ENCODE measurements around the gene TBC1D22A. TPM values are rescaled to one million over a fixed set of nuclear protein-coding genes. Genes with fewer than 3 reads are reported as not detected.

TBC1D22A gene
- polyA plus RNA-seq, 4 donors: 17.7 to 26.4 (median 21.0) TPM

DNA sequence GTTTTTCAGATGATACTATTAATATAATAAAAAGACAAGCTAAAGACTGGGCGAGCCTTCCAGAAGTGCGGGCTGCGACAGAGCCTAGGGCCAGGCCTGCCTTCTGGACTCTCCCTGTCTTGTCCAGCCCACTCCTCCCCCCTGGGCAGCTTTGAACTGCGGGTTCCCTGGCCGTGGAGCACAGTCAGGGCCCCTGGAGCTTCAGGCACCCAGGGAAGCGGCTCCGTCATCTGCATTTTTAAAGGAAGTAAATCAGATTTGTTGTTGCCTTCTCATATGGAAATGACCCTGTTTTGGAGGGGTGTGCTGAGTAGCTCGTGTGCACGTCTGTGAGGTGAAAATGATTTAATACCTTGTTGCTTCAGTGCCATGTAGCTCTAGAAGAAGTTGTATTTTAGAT, 265.3 kb downstream of the TBC1D22A start:
- H3K9me3 ChIP-seq (ENCODE audit: control insufficient read depth in 2 of 2, insufficient read depth in 1 of 2, low read depth in 1 of 2, low read length in 1 of 2): no peaks in the 10 kb centered on the region
- WGBS, 3 donors: 84 to 89% (median 86%) methylated on average over 9 of the region's 9 CpGs
- no peak overlapping the region for H3K27ac ChIP-seq (ENCODE audit: low read depth in 1 of 3, low read length in 2 of 3)
- H3K36me3 ChIP-seq (ENCODE audit: control insufficient read depth in 3 of 3, insufficient read depth in 2 of 3, low read depth in 1 of 3, low read length in 3 of 3): peaks cover 0 to 24% (median 0%) of the 10 kb centered on the region in 3 donors
- FAIRE-seq: no peak
- peaks cover 0 to 5% (median 0%) of the 10 kb centered on the region in 3 donors for H3K4me1 ChIP-seq (ENCODE audit: control insufficient read depth in 3 of 3, insufficient read depth in 2 of 3, low read depth in 1 of 3, low read length in 2 of 3)
- no peak for DNase-seq
- H3K27me3 ChIP-seq (ENCODE audit: control insufficient read depth in 3 of 3, insufficient read depth in 3 of 3, low read length in 3 of 3): no peaks in the 10 kb centered on the region
- H3K4me3 ChIP-seq (ENCODE audit: low read depth in 1 of 3, low read length in 3 of 3): no peak overlapping the region

DNA sequence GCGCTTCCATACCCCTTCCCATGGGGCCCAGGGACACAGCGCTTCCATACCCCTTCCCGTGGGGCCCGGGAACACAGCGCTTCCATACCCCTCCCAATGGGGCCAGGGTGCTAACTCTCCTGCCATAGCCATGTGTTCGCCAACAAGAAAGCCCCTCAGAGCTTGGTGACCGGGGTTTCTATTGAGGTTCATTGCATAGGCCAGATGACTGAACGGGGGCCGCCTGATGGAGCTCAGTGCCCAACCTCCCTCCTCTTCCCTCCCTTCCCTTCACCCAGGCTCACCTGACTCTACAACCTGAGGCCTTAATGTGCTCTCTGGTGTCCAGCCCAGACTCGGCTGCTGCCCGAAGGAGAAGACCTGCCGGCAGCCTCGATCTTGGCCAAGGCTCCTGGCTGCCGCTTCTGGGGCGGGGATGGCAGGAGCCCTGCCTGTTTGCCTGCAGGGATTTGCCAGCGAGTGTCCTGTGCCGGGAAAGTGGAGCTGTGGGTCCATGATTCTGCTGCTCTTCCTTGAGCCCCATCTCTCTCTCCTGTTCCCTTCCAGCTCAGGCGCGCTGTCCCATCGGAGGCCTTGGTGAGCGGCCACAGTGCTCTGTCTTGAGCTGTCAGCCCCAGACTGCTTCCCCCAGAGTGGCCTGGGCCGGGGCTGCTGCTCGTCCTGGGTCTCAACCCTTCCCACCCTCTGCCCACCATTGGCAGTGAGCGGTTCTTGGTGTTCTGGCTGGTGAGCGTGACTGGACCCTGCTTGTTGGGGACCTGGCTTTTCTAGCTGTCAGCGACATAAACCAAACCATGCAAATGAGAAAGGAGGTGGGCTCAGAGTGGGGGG, 267.0 kb downstream of the TBC1D22A start:
- H3K27ac ChIP-seq (ENCODE audit: low read depth in 1 of 3, low read length in 2 of 3): no peak overlapping the region
- FAIRE-seq (no peak), DNase-seq (no peak)

DNA sequence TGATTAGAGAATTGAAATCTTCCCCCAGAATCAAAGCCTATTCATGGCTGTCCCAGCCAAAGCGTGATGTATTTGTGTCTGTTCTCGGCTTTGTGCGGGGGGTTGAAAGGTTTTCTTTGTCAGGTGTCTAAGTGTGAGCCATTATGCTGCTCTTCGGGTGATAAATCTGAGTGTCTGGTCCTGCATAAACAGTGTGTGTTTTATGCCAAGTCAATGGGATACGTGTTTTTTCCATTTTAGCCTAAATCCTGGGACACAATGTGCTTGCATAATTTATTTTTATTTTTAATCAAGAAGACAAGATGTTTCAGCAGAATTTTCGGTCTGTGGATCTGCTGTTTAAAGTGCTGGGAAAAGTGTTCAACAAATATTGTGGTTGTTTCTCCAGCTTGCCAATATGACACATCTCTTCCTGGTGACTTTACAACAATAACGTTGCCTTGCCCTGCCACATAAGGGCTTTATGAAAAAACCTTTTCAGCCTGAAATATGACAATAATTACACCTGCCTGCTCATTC, 267.8 kb downstream of the TBC1D22A start:
- DNase-seq: no peak
- peaks cover 0 to 13% (median 0%) of the 10 kb centered on the region in 3 donors for H3K4me1 ChIP-seq (ENCODE audit: control insufficient read depth in 3 of 3, insufficient read depth in 2 of 3, low read depth in 1 of 3, low read length in 2 of 3)
- FAIRE-seq: no peak
- no peak overlapping the region for H3K4me3 ChIP-seq (ENCODE audit: low read depth in 1 of 3, low read length in 3 of 3)
- H3K27me3 ChIP-seq (ENCODE audit: control insufficient read depth in 3 of 3, insufficient read depth in 3 of 3, low read length in 3 of 3): no peaks in the 10 kb centered on the region
- no peak overlapping the region for H3K27ac ChIP-seq (ENCODE audit: low read depth in 1 of 3, low read length in 2 of 3)
- no peaks in the 10 kb centered on the region for H3K9me3 ChIP-seq (ENCODE audit: control insufficient read depth in 2 of 2, insufficient read depth in 1 of 2, low read depth in 1 of 2, low read length in 1 of 2)
- peaks cover 0 to 24% (median 0%) of the 10 kb centered on the region in 3 donors for H3K36me3 ChIP-seq (ENCODE audit: control insufficient read depth in 3 of 3, insufficient read depth in 2 of 3, low read depth in 1 of 3, low read length in 3 of 3)
- 72 to 84% (median 80%) methylated on average over 7 of the region's 7 CpGs for WGBS, 3 donors

More for the DNA sequence above, 267.0 kb downstream of the TBC1D22A start:
- Histone ChIP-seq H3K9me3 (ENCODE audit: control insufficient read depth in 2 of 2, insufficient read depth in 1 of 2, low read depth in 1 of 2, low read length in 1 of 2) (no peaks in the 10 kb centered on the region), H3K36me3 (ENCODE audit: control insufficient read depth in 3 of 3, insufficient read depth in 2 of 3, low read depth in 1 of 3, low read length in 3 of 3) (peaks cover 0 to 21% (median 0%) of the 10 kb centered on the region in 3 donors), H3K4me3 (ENCODE audit: low read depth in 1 of 3, low read length in 3 of 3) (no peak overlapping the region), H3K4me1 (ENCODE audit: control insufficient read depth in 3 of 3, insufficient read depth in 2 of 3, low read depth in 1 of 3, low read length in 2 of 3) (peaks cover 0 to 13% (median 0%) of the 10 kb centered on the region in 3 donors), H3K27me3 (ENCODE audit: control insufficient read depth in 3 of 3, insufficient read depth in 3 of 3, low read length in 3 of 3) (no peaks in the 10 kb centered on the region)
- WGBS, 3 donors: 88 to 92% (median 90%) methylated on average over 26 of the region's 26 CpGs

DNA sequence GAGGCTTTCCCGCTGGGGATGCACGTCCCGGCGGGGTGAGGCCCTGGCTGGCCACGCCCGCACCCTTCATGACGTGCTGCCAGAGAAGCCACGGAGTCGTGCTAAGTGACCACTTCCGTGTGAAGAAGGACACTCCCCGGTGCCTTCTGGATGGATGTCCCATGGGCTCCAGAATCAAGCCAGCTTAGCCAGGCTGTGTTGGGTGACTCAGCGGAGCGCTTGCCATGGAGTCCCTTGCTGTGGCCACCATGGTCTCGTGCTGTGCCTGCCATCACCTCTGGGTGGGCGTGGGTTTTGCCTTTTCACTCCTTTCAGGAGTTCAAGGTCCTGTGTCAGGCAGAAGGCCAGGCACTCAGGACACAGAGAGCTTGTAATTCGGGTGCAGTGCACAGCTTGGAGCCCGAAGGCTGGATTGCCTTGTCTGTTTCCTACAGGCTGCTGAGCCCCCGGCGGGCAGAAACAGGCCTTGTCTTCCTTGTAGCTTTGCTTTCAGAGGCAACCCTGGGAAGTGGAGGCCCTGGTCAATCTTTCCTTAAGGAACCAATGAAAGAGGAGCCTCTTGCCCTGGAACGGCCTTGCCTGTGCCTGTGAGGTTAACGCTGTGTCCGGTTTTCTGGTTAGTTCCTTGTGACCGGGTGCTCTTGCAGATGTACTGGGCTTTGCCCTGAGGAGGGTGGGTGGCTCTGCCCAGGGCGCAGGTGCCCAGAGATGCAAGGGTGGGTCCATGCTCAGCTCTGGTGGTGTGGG, 268.6 kb downstream of the TBC1D22A start:
- DNase-seq (no peak), FAIRE-seq (no peak)

DNA sequence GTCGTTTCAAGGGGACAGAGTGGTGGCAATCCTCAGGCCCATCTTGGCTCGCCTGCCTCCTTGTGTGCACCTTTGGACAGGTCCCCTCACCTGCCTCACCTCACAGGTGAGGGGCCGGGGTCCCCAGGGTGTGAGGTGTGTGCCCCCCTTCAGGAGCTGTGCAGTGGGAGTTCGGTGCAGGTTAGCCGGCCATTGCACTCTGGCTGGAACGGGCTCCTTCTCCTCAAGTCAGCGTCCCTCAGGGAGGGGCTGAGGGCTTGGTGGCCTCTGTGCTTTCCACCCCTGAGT, 269.1 kb downstream of the TBC1D22A start:
- FAIRE-seq: no peak
- no peak for DNase-seq
- Histone ChIP-seq H3K27ac (ENCODE audit: low read depth in 1 of 3, low read length in 2 of 3) (peak overlapping the region in 1 of 3 donors; percentile 69), H3K36me3 (ENCODE audit: control insufficient read depth in 3 of 3, insufficient read depth in 2 of 3, low read depth in 1 of 3, low read length in 3 of 3) (peaks cover 0 to 29% (median 0%) of the 10 kb centered on the region in 3 donors), H3K4me1 (ENCODE audit: control insufficient read depth in 3 of 3, insufficient read depth in 2 of 3, low read depth in 1 of 3, low read length in 2 of 3) (peaks cover 0 to 13% (median 0%) of the 10 kb centered on the region in 3 donors), H3K27me3 (ENCODE audit: control insufficient read depth in 3 of 3, insufficient read depth in 3 of 3, low read length in 3 of 3) (no peaks in the 10 kb centered on the region), H3K4me3 (ENCODE audit: low read depth in 1 of 3, low read length in 3 of 3) (no peak overlapping the region), H3K9me3 (ENCODE audit: control insufficient read depth in 2 of 2, insufficient read depth in 1 of 2, low read depth in 1 of 2, low read length in 1 of 2) (no peaks in the 10 kb centered on the region)
- 91 to 95% (median 95%) methylated on average over 7 of the region's 7 CpGs for WGBS, 3 donors

More for the DNA sequence above, 268.6 kb downstream of the TBC1D22A start:
- Histone ChIP-seq H3K36me3 (ENCODE audit: control insufficient read depth in 3 of 3, insufficient read depth in 2 of 3, low read depth in 1 of 3, low read length in 3 of 3) (peaks cover 0 to 27% (median 0%) of the 10 kb centered on the region in 3 donors), H3K27me3 (ENCODE audit: control insufficient read depth in 3 of 3, insufficient read depth in 3 of 3, low read length in 3 of 3) (no peaks in the 10 kb centered on the region), H3K4me3 (ENCODE audit: low read depth in 1 of 3, low read length in 3 of 3) (no peak overlapping the region), H3K9me3 (ENCODE audit: control insufficient read depth in 2 of 2, insufficient read depth in 1 of 2, low read depth in 1 of 2, low read length in 1 of 2) (no peaks in the 10 kb centered on the region), H3K4me1 (ENCODE audit: control insufficient read depth in 3 of 3, insufficient read depth in 2 of 3, low read depth in 1 of 3, low read length in 2 of 3) (peaks cover 0 to 13% (median 0%) of the 10 kb centered on the region in 3 donors), H3K27ac (ENCODE audit: low read depth in 1 of 3, low read length in 2 of 3) (no peak overlapping the region)
- 84 to 88% (median 85%) methylated on average over 24 of the region's 24 CpGs for WGBS, 3 donors

DNA sequence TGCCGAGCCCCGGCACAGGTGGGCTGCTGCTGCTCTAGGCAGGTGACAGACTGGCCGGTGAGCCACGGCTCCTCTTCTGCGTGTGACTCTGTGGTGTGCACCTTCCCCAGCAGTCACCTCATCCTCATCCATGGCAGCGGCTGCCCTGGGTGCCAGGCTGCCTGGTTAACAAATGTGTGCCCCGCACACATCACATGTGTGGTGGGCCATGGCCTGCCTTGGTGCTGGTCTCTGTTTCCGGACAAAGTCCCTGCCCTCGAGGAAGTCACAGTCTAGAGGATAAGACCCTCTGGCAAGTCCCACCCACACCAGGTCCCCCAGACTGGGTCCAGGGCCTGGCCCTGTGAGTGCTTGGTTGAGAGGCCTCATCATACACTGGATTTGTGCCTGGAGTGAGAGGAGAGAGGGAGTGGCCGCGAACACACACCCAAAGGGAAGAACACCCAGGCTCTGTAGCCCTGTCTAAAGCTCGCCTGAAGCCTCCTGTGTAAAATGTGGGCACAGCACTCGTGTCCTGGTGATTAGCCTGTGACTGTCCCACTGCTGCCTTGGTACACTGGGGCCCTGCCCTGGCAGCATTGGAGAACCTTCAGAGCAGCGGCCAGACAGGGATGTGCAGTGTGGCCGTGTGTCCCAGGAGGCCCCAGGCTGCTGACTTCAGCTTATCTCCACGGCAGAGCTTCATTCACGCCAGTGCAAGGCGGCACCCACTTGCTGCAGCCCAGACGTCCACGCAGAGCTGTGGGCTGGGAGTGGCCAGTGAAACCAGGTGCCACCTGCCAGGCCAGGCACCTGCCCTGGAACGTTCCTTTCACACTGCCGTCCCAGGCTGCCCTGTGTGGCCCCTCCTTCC, 269.9 kb downstream of the TBC1D22A start:
- FAIRE-seq (no peak), DNase-seq (peak; percentile 61 to 86)
- Histone ChIP-seq H3K4me3 (ENCODE audit: low read depth in 1 of 3, low read length in 3 of 3) (no peak overlapping the region), H3K4me1 (ENCODE audit: control insufficient read depth in 3 of 3, insufficient read depth in 2 of 3, low read depth in 1 of 3, low read length in 2 of 3) (peaks cover 0 to 13% (median 0%) of the 10 kb centered on the region in 3 donors), H3K36me3 (ENCODE audit: control insufficient read depth in 3 of 3, insufficient read depth in 2 of 3, low read depth in 1 of 3, low read length in 3 of 3) (peaks cover 0 to 37% (median 0%) of the 10 kb centered on the region in 3 donors), H3K27me3 (ENCODE audit: control insufficient read depth in 3 of 3, insufficient read depth in 3 of 3, low read length in 3 of 3) (no peaks in the 10 kb centered on the region), H3K9me3 (ENCODE audit: control insufficient read depth in 2 of 2, insufficient read depth in 1 of 2, low read depth in 1 of 2, low read length in 1 of 2) (no peaks in the 10 kb centered on the region), H3K27ac (ENCODE audit: low read depth in 1 of 3, low read length in 2 of 3) (peak overlapping the region; percentile 67 to 80 (median 69))
- WGBS, 3 donors: 48 to 75% (median 60%) methylated on average over 22 of the region's 22 CpGs

DNA sequence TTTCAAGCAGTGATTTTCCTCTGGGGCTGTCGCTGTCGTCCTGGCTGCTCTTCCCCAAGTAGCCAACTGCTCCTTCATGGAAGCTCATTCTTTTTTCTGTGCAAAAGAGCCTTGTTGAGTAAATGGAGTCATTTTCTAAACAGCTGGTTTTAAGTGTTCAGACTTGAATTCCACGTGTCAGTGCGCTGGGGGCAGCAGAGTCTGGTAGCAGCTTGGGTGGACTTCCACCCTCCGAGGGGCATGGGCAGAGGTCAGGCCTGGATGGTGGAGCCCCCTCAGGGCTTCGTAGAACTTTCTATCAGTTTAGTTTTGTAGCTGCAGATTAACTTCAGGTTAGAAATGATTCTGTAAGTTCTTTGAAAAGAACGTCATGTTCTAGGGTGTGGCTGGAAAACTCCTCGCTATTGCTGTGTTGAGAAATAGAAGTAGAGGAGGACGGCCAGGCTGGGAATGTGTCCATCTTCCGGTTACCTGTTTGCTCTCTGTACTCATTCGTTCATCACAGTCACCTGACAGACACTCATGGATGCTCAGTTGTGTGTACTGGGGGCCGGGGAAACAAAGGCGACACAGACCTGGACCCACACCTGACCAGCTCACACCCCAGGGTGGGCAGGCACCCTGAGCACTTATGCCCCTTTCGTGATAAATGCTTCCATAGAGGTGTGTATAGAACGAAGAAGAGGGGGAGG, 270.7 kb downstream of the TBC1D22A start:
- Histone ChIP-seq H3K4me3 (ENCODE audit: low read depth in 1 of 3, low read length in 3 of 3) (no peak overlapping the region), H3K27me3 (ENCODE audit: control insufficient read depth in 3 of 3, insufficient read depth in 3 of 3, low read length in 3 of 3) (no peaks in the 10 kb centered on the region), H3K4me1 (ENCODE audit: control insufficient read depth in 3 of 3, insufficient read depth in 2 of 3, low read depth in 1 of 3, low read length in 2 of 3) (peaks cover 0 to 13% (median 0%) of the 10 kb centered on the region in 3 donors), H3K36me3 (ENCODE audit: control insufficient read depth in 3 of 3, insufficient read depth in 2 of 3, low read depth in 1 of 3, low read length in 3 of 3) (peaks cover 0 to 39% (median 0%) of the 10 kb centered on the region in 3 donors), H3K9me3 (ENCODE audit: control insufficient read depth in 2 of 2, insufficient read depth in 1 of 2, low read depth in 1 of 2, low read length in 1 of 2) (no peaks in the 10 kb centered on the region), H3K27ac (ENCODE audit: low read depth in 1 of 3, low read length in 2 of 3) (peak overlapping the region; percentile 67 to 80 (median 69))
- WGBS, 3 donors: 31 to 65% (median 45%) methylated on average over 15 of the region's 15 CpGs
- DNase-seq (peak; percentile 73 to 87), FAIRE-seq (no peak)
